ENCODE data around the gene SPDYE3. TPM values are rescaled to one million over a fixed set of nuclear protein-coding genes. Genes with fewer than 3 reads are reported as not detected.
"Not testable (repeated sequence)": the region's sequence is repeated elsewhere in the genome, so short reads cannot be mapped to it uniquely, and the experiment has no call there.

The SPDYE3 gene
- total and polyA plus RNA-seq, 3 experiments from 2014 or later, result 9.8 TPM; not detected in 2

DNA sequence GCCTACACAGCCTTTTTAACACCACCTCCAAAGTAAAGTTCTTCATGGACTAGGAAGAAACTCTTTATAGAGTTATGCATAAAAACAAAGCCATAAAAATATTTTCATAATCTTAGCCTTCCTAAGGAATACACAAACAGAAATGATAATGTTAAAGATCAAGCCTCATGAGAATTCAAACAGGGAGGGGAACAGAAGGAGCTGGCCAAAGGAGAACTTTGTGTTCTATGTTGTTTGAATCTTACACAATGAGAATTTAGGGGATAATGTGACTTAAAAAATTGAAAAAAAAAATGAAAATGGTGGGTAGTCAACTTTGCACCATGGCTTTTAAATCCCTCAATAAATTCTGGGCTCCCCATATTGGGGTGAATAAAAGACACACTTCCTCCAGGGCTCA lies 41.3 kb downstream of the SPDYE3 start:
- no peak overlapping the region for H3K4me3 Mint-ChIP-seq
- peaks cover 29% of the 10 kb centered on the region for H3K4me1 ChIP-seq (ENCODE audit: insufficient read depth, low read length)
- no peak overlapping the region for H3K4me3 ChIP-seq (ENCODE audit: low read length)
- H3K9me3 ChIP-seq (ENCODE audit: low read length), result no peaks in the 10 kb centered on the region
- H3K4me1 Mint-ChIP-seq, result peaks cover 34 to 48% (median 39%) of the 10 kb centered on the region in 3 donors
- DNase-seq, result no peak
- H3K36me3 Mint-ChIP-seq, result peaks cover 3 to 65% (median 5%) of the 10 kb centered on the region in 3 donors
- no peaks in the 10 kb centered on the region for H3K27me3 Mint-ChIP-seq
- no peaks in the 10 kb centered on the region for H3K9me3 Mint-ChIP-seq
- CTCF ChIA-PET, result no interaction called here
- no peaks in the 10 kb centered on the region for H3K27me3 ChIP-seq (ENCODE audit: insufficient read depth, low read length, poor library complexity, severe bottlenecking)
- H3K36me3 ChIP-seq (ENCODE audit: insufficient read depth, low read length), result peaks cover 25% of the 10 kb centered on the region
- peak overlapping the region in 5 of 8 donors; percentile 23 to 94 (median 84) for H3K27ac Mint-ChIP-seq
- POLR2A ChIA-PET, result no interaction called here
- H3K27ac ChIP-seq (ENCODE audit: low read depth, low read length), result no peak overlapping the region

DNA sequence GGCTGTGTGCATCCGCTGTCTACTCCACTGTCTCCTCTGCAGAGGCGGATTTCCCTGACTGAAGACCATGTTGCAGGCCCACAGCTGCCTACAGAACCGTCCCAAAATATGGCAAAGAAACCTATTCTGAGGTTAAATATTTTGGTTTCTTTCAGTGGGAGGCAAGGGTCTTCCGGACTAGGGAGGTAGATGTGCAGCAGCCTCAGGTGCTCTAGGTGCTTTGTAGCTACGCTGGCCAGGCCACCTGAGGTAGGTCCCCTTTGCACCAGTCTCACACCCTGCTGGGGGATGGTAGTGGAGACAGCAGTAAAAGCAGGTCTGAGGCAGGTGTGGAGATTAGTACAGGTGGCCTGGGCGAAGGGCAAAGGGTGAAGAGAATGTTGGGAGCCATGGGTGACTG lies 42.3 kb downstream of the SPDYE3 start:
- ChIA-PET POLR2A (no interaction called here), CTCF (no interaction called here)
- Mint-ChIP-seq H3K4me3 (peak overlapping the region in 3 of 7 donors; percentile 4 to 38 (median 34)), H3K36me3 (peaks cover 3 to 66% (median 5%) of the 10 kb centered on the region in 3 donors), H3K4me1 (peaks cover 29 to 43% (median 32%) of the 10 kb centered on the region in 3 donors), H3K27me3 (no peaks in the 10 kb centered on the region), H3K9me3 (no peaks in the 10 kb centered on the region), H3K27ac (peak overlapping the region in 7 of 8 donors; percentile 34 to 94 (median 71))
- H3K36me3 ChIP-seq (ENCODE audit: insufficient read depth, low read length), result peaks cover 33% of the 10 kb centered on the region
- no peak overlapping the region for H3K4me3 ChIP-seq (ENCODE audit: low read length)
- H3K27ac ChIP-seq (ENCODE audit: low read depth, low read length), result no peak overlapping the region
- no peak for DNase-seq
- peaks cover 27% of the 10 kb centered on the region for H3K4me1 ChIP-seq (ENCODE audit: insufficient read depth, low read length)
- no peaks in the 10 kb centered on the region for H3K9me3 ChIP-seq (ENCODE audit: low read length)
- H3K27me3 ChIP-seq (ENCODE audit: insufficient read depth, low read length, poor library complexity, severe bottlenecking), result no peaks in the 10 kb centered on the region

DNA sequence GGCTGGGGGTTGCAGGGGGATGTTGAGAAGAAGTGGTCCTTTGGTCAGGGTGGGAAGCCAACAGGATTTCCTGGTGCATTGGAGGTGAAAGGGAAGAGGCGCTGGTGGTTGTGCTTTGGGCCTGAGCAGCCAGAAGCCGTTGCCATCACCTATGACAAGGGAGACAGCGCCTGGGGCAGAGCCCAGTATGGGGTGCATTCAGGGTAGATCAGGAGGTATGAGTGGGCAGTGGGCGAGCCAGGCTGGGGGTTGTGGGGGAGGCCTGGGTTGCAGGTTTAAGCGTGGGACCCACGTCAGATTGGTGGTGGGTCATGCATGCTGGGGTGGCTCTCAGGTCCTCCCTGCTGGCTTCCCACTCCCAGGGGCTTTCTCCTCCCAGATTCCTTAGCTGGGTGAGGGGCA lies 44.2 kb downstream of the SPDYE3 start:
- Histone ChIP-seq H3K4me1 (ENCODE audit: insufficient read depth, low read length) (peaks cover 29% of the 10 kb centered on the region), H3K4me3 (ENCODE audit: low read length) (peak overlapping the region; percentile 17), H3K36me3 (ENCODE audit: insufficient read depth, low read length) (peaks cover 45% of the 10 kb centered on the region), H3K27ac (ENCODE audit: low read depth, low read length) (no peak overlapping the region), H3K9me3 (ENCODE audit: low read length) (no peaks in the 10 kb centered on the region), H3K27me3 (ENCODE audit: insufficient read depth, low read length, poor library complexity, severe bottlenecking) (no peaks in the 10 kb centered on the region)
- peak overlapping the region; percentile 80 to 96 (median 89) for H3K4me3 Mint-ChIP-seq
- CTCF ChIA-PET, result no interaction called here
- H3K36me3 Mint-ChIP-seq, result peaks cover 3 to 74% (median 3%) of the 10 kb centered on the region in 3 donors
- H3K27me3 Mint-ChIP-seq, result no peaks in the 10 kb centered on the region
- DNase-seq, result no peak
- no peaks in the 10 kb centered on the region for H3K9me3 Mint-ChIP-seq
- H3K27ac Mint-ChIP-seq, result peak overlapping the region; percentile 81 to 97 (median 92)
- peaks cover 29 to 46% (median 31%) of the 10 kb centered on the region in 3 donors for H3K4me1 Mint-ChIP-seq
- POLR2A ChIA-PET, result no interaction called here

DNA sequence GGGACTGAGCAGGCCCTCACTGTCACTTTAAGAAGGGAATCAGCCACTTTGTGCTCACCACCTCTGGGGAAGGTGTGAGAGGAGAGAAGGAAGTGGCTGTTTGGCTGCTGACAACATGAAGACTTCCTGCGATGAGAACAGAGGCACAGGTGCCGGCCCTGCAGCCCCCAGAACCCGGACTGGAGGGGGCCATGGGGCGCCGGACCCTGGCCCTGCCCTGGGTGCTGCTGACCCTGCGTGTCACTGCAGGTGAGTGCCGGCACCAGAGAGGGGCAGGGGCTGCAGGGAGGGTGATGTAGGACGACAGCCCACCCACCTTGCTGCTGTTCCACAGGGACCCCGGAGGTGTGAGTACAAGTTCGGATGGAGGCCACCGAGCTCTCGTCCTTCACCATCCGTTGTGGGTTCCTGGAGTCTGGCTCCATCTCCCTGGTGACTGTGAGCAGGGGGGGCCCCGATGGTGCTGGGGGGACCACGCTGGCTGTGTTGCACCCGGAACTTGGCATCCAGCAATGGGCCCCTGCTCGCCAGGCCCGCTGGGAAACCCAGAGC lies 44.8 kb downstream of the SPDYE3 start:
- POLR2A ChIA-PET; H3K9me3 Mint-ChIP-seq; H3K9me3 ChIP-seq (ENCODE audit: low read length); H3K27me3 Mint-ChIP-seq; CTCF ChIA-PET; H3K27me3 ChIP-seq (ENCODE audit: insufficient read depth, low read length, poor library complexity, severe bottlenecking): not testable (repeated sequence)
- peak in 2 of 5 donors; percentile 26 to 41 for DNase-seq
- Histone ChIP-seq H3K4me1 (ENCODE audit: insufficient read depth, low read length) (peaks cover 29% of the 10 kb centered on the region), H3K36me3 (ENCODE audit: insufficient read depth, low read length) (peaks cover 43% of the 10 kb centered on the region), H3K27ac (ENCODE audit: low read depth, low read length) (peak overlapping the region; percentile 51), H3K4me3 (ENCODE audit: low read length) (peak overlapping the region; percentile 54)
- Mint-ChIP-seq H3K36me3 (peaks cover 3 to 72% (median 3%) of the 10 kb centered on the region in 3 donors), H3K4me3 (peak overlapping the region; percentile 80 to 96 (median 89)), H3K4me1 (peaks cover 29 to 46% (median 31%) of the 10 kb centered on the region in 3 donors), H3K27ac (peak overlapping the region; percentile 75 to 97 (median 94))

DNA sequence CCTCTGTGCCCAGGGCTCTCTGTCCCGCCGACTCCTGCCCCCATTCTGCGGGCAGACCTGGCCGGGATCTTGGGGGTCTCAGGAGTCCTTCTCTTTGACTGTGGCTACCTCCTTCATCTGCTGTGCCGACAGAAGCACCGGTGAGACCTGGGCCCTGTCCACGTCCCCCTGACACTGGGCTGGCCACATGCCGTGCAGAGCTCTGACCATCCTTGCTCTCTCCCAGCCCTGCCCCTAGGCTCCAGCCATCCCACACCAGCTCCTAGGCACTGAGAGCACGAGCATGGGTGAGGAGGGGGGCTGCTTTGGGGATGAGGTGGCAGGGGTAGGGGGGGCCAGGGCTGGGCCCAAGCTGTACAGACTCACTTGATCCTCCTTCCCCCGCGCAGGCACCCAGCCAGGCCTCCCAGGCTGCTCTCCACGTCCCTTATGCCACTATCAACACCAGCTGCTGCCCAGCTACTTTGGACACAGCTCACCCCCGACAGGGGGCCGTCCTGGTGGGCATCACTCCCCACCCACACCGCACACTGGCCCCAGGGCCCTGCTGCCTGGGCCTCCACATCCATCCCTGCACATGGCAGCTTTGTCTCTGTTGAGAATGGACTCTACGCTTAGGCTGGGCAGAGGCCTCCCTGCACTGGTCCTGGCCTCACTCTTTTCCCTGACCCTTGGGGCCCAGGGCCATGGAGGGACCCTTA lies 45.6 kb downstream of the SPDYE3 start:
- peak overlapping the region; percentile 51 for H3K27ac ChIP-seq (ENCODE audit: low read depth, low read length)
- Mint-ChIP-seq H3K4me1 (peaks cover 29 to 46% (median 31%) of the 10 kb centered on the region in 3 donors), H3K4me3 (peak overlapping the region; percentile 80 to 96 (median 89)), H3K36me3 (peaks cover 3 to 73% (median 3%) of the 10 kb centered on the region in 3 donors), H3K9me3 (no peaks in the 10 kb centered on the region), H3K27me3 (no peaks in the 10 kb centered on the region), H3K27ac (peak overlapping the region; percentile 86 to 97 (median 94))
- H3K9me3 ChIP-seq (ENCODE audit: low read length), result no peaks in the 10 kb centered on the region
- no peak for DNase-seq
- ChIA-PET POLR2A (no interaction called here), CTCF (no interaction called here)
- peaks cover 37% of the 10 kb centered on the region for H3K36me3 ChIP-seq (ENCODE audit: insufficient read depth, low read length)
- no peaks in the 10 kb centered on the region for H3K27me3 ChIP-seq (ENCODE audit: insufficient read depth, low read length, poor library complexity, severe bottlenecking)
- H3K4me3 ChIP-seq (ENCODE audit: low read length), result peak overlapping the region; percentile 54
- H3K4me1 ChIP-seq (ENCODE audit: insufficient read depth, low read length), result peaks cover 29% of the 10 kb centered on the region

DNA sequence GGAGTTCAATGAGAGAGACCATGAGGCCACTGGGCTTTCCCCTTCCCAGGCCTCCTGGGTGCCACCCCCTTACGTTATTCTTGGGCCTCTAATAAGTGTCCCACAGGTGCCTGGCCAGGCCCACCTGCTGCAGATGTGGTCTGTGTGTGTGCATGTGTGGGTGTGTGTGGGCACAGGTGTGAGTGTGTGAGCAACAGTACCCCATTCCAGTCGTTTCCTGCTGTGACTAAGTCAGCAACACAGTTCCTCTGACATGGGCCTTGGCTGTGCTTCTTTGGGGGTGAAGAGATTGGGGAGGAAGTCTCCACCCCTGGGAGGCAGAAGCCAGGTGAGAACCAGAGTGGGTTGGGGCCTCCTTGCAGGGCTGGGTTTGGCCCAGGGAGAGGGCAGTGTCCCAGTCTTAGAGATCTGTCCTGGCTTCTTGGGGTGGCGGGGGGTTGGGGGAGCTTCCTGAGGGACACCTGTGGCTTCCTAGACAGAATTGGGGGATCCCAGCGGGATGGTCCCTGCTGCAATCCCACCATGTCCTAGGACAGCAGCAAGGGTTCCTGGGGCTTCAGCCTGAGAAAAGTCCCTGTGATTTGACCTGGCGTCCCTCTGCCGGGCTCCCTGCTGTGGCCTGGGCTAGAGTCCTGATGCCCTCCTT lies 46.3 kb downstream of the SPDYE3 start:
- Histone ChIP-seq H3K4me3 (ENCODE audit: low read length) (peak overlapping the region; percentile 54), H3K9me3 (ENCODE audit: low read length) (no peaks in the 10 kb centered on the region), H3K4me1 (ENCODE audit: insufficient read depth, low read length) (peaks cover 29% of the 10 kb centered on the region), H3K27me3 (ENCODE audit: insufficient read depth, low read length, poor library complexity, severe bottlenecking) (no peaks in the 10 kb centered on the region), H3K36me3 (ENCODE audit: insufficient read depth, low read length) (peaks cover 44% of the 10 kb centered on the region), H3K27ac (ENCODE audit: low read depth, low read length) (peak overlapping the region; percentile 51)
- DNase-seq, result peak in 3 of 5 donors; percentile 21 to 67 (median 45)
- H3K36me3 Mint-ChIP-seq, result peaks cover 3 to 77% (median 4%) of the 10 kb centered on the region in 3 donors
- POLR2A ChIA-PET, result no interaction called here
- no peaks in the 10 kb centered on the region for H3K9me3 Mint-ChIP-seq
- H3K4me1 Mint-ChIP-seq, result peaks cover 29 to 46% (median 31%) of the 10 kb centered on the region in 3 donors
- H3K27me3 Mint-ChIP-seq, result no peaks in the 10 kb centered on the region
- CTCF ChIA-PET, result no interaction called here
- H3K4me3 Mint-ChIP-seq, result peak overlapping the region; percentile 80 to 96 (median 89)
- peak overlapping the region; percentile 86 to 97 (median 94) for H3K27ac Mint-ChIP-seq

DNA sequence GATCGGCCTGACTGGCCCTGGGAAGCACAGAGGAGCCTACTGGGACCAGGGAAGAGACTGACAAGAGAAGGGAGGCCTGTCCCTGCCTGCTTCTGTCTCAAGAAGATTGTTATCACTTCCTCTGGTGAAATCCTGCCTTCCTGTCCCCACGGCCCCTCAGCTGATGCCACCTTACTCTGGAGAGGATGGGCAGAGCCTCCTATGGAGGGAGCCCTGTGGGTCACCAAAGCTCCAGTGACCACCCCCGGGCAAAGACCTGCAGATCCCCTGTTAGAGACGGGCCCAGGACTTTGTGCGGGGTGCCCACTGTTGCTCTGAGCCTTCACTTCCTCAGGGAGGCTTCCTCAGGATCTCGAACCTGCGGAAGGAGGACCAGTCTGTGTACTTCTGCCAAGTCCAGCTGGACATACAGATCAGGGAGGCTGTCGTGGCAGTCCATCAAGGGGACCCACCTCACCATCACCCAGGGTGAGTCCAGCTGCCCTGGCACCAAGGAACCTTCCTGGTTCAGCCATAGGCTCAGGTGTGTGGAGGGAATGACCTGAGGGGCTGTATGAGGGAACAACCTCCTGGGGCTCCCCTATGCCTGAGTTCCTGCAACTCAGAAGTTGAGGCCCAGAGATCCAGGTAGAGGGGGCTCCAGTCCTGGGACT lies 49.0 kb downstream of the SPDYE3 start:
- Histone ChIP-seq H3K36me3 (ENCODE audit: insufficient read depth, low read length) (peaks cover 58% of the 10 kb centered on the region), H3K27ac (ENCODE audit: low read depth, low read length) (no peak overlapping the region), H3K9me3 (ENCODE audit: low read length) (no peaks in the 10 kb centered on the region), H3K4me1 (ENCODE audit: insufficient read depth, low read length) (peaks cover 24% of the 10 kb centered on the region), H3K4me3 (ENCODE audit: low read length) (no peak overlapping the region), H3K27me3 (ENCODE audit: insufficient read depth, low read length, poor library complexity, severe bottlenecking) (no peaks in the 10 kb centered on the region)
- Mint-ChIP-seq H3K27ac (peak overlapping the region in 5 of 8 donors; percentile 21 to 78 (median 29)), H3K9me3 (no peaks in the 10 kb centered on the region), H3K27me3 (no peaks in the 10 kb centered on the region), H3K36me3 (peaks cover 0 to 77% (median 13%) of the 10 kb centered on the region in 3 donors), H3K4me3 (no peak overlapping the region), H3K4me1 (peaks cover 15 to 31% (median 25%) of the 10 kb centered on the region in 3 donors)
- POLR2A ChIA-PET, result no interaction called here
- CTCF ChIA-PET, result interaction anchor here (1.4 kb wide), 2 partner anchors 10 to 154 kb away, joined by 3 to 4 read pairs; no protein-coding TSS in a partner anchor
- no peak for DNase-seq
